ENCODE results near the gene ABCA7. TPM values are rescaled to one million over a fixed set of nuclear protein-coding genes. Genes with fewer than 3 reads are reported as not detected.

ABCA7 gene
- total RNA-seq, 2 experiments from 2014 or later: 9.8 to 11.2 TPM

DNA sequence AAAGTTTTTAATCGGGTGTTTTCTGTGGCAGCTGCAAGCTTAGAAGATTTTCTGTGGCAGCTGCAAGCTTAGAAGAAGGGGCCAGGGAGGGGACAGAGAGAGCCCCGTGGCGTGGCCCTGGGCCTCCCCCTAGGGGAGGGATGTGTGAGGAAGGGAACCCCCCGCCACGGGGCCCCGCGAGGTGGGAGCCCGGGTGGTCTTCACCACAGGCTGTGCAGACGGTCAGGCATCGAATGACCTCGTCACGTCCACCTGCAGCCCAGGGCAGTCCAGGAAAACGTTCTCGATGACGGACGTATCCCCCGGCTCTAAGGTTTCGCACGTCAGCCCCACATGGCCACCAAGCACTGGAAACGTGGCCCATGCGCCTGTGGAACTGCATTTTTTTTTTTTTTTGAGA is 46.7 kb downstream of the ABCA7 start:
- H3K36me3 Mint-ChIP-seq: peaks cover 46% of the 10 kb centered on the region
- H3K4me1 Mint-ChIP-seq: peaks cover 43% of the 10 kb centered on the region
- H3K27ac Mint-ChIP-seq: peak overlapping the region; percentile 58
- peaks cover 4% of the 10 kb centered on the region for H3K27me3 Mint-ChIP-seq
- no peak for DNase-seq
- no peaks in the 10 kb centered on the region for H3K9me3 Mint-ChIP-seq
- H3K4me3 Mint-ChIP-seq: no peak overlapping the region

DNA sequence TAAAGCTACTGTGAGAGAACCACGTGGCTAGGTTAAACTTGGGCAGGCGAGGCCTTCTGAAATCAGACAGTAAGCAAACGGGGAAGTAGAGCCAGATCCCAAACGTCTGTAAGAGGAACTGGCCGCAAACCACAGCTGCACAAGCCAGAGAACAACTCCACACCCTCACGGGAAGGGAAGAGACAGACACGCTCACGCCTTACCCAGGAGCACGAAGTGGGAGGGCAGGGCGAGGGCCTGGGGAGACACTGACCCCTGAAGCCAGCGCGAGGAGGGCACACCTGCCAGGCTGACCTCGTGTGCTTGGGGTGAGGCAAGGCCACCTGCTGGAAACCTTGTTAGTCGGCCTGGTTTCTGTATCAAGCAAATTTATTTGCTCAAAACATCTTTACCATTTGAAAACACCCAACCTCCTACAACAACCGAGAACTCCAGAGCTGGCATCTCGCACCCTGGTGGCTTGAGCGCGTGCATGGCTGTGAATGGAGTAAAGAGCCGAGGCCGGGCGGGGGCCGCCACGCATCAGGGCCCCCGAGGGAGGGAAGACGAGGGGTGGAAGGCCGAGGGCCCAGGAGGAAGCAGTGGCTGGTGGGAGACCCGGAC is 48.0 kb downstream of the ABCA7 start:
- peaks cover 4% of the 10 kb centered on the region for H3K27me3 Mint-ChIP-seq
- H3K27ac Mint-ChIP-seq: peak overlapping the region; percentile 96
- H3K36me3 Mint-ChIP-seq: peaks cover 44% of the 10 kb centered on the region
- no peak for DNase-seq
- H3K9me3 Mint-ChIP-seq: no peaks in the 10 kb centered on the region
- H3K4me3 Mint-ChIP-seq: peak overlapping the region; percentile 54
- peaks cover 43% of the 10 kb centered on the region for H3K4me1 Mint-ChIP-seq

DNA sequence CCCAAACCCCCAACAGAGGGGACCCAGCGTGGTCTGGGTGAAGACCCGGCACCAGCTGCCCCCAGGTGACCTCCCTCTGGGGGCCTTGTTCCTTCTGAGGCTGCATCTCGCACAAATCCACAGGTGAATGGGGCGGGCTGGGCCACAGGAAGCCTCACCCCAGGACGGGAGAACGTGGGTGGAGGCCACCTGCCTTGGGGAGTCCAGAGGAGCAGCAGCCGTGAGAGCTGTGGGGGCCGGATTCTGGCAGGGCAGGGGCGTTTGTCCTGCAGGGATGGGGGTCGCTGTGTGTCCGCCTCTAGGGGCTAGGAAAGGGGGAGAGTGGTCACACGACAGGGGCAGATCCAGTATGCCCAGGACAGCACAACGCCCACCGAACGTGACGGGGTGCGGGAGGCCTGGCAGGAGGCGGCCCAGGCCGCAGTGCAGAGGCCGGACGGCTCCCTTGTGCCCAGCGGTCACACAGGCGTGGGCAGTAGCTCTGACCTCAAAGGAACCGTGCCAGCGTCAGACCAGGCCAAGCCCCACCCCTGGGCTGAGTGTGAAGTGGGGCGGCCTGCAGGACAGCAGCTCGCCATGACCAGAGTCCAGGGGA is 48.6 kb downstream of the ABCA7 start:
- no peak for DNase-seq
- peak overlapping the region; percentile 96 for H3K27ac Mint-ChIP-seq
- H3K27me3 Mint-ChIP-seq: peaks cover 4% of the 10 kb centered on the region
- H3K9me3 Mint-ChIP-seq: no peaks in the 10 kb centered on the region
- H3K4me3 Mint-ChIP-seq: peak overlapping the region; percentile 29
- peaks cover 44% of the 10 kb centered on the region for H3K4me1 Mint-ChIP-seq
- H3K36me3 Mint-ChIP-seq: peaks cover 49% of the 10 kb centered on the region

DNA sequence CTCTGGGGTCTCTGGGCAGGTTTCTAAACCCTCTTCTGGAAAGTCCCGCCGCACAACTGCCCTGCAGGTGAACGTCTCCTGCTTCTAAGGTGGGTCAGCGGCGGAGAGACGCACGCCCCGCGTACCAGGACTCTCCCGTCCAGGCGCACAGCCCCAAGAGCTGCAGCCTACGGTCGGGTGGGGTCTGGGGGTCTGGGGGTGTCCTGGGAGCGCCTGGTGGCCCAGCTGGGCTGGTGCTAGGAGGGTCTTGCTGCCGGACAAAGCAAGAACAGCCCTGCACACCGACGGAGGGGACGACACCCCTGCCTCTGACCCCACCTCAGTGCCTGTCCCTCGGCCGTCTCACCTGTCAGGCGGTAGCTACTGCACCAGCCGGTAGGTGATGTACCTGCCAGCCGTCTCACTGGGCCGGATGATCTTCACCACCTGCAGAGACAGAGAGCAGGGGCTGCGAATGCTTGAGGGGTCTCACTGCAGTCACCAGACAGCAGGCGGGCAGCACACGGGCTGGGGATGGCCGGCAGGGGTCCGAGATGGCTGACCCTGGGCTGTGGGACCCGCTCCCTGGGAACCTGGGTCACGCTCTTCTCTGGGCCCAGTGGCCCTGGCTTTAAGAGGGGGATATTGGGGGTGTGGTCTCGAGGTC is 49.3 kb downstream of the ABCA7 start:
- H3K9me3 Mint-ChIP-seq: no peaks in the 10 kb centered on the region
- peak overlapping the region; percentile 51 for H3K27ac Mint-ChIP-seq
- H3K4me1 Mint-ChIP-seq: peaks cover 44% of the 10 kb centered on the region
- H3K4me3 Mint-ChIP-seq: peak overlapping the region; percentile 4
- peaks cover 49% of the 10 kb centered on the region for H3K36me3 Mint-ChIP-seq
- H3K27me3 Mint-ChIP-seq: peaks cover 4% of the 10 kb centered on the region
- no peak for DNase-seq

DNA sequence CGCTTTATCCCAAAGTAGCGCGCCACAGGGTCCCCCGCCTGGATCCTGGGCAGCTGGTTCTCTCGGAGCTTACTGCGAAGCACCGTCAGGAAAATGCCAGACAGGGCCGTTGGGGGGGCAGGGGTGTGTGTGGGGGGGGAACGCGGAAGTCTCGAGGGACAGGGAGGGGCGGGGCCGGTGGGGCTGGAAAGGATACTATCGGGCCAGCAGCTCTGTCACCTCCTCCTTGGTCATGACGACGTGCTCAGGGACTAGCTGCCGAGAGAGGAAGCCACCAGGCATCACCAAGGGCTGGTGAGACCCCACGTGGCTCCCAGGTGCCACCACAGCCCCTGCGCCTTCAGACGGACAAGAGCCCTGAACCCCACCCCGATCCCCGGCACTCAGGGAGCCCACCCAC is 50.0 kb downstream of the ABCA7 start:
- H3K27me3 Mint-ChIP-seq: peaks cover 4% of the 10 kb centered on the region
- peaks cover 47% of the 10 kb centered on the region for H3K36me3 Mint-ChIP-seq
- H3K4me1 Mint-ChIP-seq: peaks cover 41% of the 10 kb centered on the region
- no peak overlapping the region for H3K4me3 Mint-ChIP-seq
- H3K9me3 Mint-ChIP-seq: no peaks in the 10 kb centered on the region
- DNase-seq: peak; percentile 68
- no peak overlapping the region for H3K27ac Mint-ChIP-seq

DNA sequence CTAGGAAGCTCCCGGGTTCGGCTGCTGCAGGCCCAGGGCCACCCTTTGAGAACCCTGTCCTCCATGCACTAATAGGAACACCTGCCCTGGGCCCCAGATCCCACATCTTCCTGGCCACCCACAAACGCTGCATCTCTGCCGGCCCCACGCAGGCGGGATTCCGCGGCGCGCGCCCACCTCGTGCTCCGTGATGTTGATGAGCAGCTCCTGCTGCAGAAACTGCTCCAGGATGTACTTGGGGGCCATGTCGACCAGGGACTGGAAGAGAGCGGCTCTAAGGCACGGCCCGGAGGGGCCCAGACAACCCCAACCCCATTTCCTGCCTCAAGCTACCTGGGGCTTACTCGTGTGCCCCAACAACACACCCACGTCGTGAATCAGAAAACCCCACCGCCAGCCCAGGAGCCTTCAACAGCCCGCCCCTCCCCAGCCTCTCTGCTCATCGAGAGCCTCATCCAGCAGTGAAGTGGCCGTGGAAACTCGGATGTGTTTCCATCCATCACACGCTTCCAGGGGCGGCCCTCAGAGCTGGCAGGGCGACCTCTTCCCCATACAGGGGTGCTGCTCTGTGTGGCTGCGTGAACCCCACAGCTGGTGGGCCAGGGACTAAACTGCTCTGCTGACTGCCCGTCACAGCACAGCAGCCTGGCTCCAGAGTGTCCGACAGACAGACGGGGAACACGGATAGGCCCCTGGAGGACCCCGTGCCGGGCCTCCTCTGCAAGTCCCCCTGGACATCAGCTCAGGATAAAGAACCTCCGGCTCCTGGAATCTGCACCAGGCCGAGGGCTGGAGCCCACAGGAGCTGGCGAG is 51.0 kb downstream of the ABCA7 start:
- Mint-ChIP-seq H3K9me3 (no peaks in the 10 kb centered on the region), H3K27ac (peak overlapping the region; percentile 76), H3K4me3 (peak overlapping the region; percentile 60), H3K4me1 (peaks cover 38% of the 10 kb centered on the region), H3K36me3 (peaks cover 40% of the 10 kb centered on the region), H3K27me3 (no peaks in the 10 kb centered on the region)
- peak; percentile 81 for DNase-seq

DNA sequence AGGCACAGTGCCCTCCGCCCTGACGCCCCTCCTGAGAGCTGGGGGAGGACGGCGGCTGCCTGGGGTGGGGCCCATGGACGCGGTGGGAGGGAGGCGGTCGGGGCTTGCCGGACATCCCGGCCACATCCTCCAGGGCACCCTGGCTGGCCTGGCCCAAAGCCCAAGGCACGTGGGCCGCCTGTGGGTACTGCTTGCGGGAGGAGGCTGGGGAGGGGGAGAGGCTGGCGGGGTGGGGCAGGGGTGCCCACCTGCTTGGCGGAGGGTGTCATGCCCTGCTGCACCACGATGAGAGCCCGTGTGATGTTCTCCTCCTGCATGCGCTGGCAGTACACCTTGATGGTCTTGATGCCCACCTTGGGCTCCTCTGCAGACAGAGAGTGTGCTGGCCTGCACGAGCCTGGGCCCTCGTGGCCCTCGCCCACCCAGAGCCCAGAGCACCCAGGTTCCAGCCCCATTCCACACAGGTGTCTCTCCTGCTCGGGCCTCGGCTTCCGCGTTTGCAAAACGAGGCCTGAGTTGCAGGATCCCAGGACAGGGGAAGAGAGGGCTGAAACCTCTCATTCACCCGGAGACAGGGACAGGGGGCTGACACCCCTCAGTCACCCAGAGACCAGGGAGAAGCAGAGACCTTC is 51.8 kb downstream of the ABCA7 start:
- H3K27me3 Mint-ChIP-seq: no peaks in the 10 kb centered on the region
- H3K27ac Mint-ChIP-seq: no peak overlapping the region
- no peak for DNase-seq
- H3K36me3 Mint-ChIP-seq: peaks cover 37% of the 10 kb centered on the region
- H3K4me1 Mint-ChIP-seq: peaks cover 42% of the 10 kb centered on the region
- H3K4me3 Mint-ChIP-seq: peak overlapping the region; percentile 60
- no peaks in the 10 kb centered on the region for H3K9me3 Mint-ChIP-seq

DNA sequence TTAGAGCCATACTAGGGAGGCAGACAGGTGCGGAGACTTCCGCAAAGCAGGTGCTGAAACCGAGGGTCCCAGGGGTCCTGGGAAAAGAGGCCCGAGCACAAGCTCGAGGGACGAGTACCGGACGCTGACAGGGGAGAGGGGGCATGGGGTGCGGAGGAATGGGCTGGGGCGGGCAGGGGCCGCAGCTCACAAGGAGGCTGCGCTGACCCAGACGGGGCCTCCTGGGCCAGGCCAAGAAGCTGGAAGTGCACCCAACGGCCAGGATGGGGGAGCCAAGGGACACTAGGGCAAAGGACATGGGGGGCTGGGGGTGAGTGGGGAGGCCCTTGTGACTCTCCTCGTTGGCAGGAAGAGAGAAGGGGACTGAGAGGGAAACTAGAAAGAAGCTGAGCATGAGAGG is 53.4 kb downstream of the ABCA7 start:
- Mint-ChIP-seq H3K27me3 (no peaks in the 10 kb centered on the region), H3K9me3 (no peaks in the 10 kb centered on the region), H3K36me3 (peaks cover 31% of the 10 kb centered on the region), H3K27ac (peak overlapping the region; percentile 45), H3K4me3 (peak overlapping the region; percentile 94), H3K4me1 (peaks cover 32% of the 10 kb centered on the region)
- no peak for DNase-seq

DNA sequence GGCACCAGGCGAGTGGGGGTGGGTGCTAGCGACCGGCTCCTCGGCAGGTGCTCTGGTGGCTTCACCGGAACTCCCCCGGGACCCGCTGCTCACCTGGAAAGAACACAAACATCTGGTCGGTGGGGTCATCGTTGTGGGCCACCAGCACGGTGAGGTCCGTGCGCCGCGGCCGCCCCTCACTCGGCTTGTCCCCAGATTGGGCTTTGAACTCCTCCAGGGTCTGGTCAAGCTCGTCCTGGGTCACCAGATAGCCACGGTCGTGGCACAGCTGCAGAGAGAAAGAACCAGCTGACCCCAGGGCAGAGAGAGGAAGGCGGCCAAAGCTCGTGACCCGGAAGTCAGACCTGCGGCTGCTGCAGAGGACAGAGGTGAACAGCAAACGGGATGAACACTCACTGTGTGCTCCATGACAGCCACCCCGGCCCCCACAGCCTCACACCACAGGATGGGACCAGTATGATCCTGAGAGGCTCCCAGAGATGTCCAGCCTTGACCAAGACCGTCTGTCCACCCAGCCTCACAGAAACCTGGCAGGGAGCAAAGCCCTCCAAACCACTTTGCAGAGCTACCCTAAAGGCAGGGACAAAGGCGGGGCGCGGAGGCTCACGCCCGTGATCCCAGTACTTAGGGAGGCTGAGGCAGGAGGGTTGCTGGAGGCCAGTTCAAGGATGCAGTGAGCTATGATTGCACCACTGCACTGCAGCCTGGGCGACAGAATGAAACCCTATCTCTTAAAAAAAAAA is 54.1 kb downstream of the ABCA7 start:
- Mint-ChIP-seq H3K27ac (peak overlapping the region; percentile 83), H3K9me3 (no peaks in the 10 kb centered on the region), H3K27me3 (no peaks in the 10 kb centered on the region), H3K4me1 (peaks cover 32% of the 10 kb centered on the region), H3K4me3 (peak overlapping the region; percentile 94), H3K36me3 (peaks cover 27% of the 10 kb centered on the region)
- no peak for DNase-seq

DNA sequence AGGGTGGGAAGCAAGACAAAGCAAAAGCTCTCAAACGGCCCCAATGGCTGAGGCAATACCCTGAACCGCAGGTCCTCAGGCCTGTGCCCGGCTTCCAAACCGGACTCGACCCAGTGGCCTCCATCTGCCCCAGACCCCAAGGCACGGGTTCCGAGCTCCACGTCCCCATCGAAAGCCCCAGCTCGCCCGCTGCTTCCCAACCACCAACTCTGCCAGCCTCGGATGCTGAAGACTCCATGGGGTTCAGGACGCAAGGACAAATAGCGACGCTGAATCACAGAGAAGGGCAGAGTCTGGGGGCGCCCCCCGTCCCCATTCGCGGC is 54.7 kb downstream of the ABCA7 start:
- Mint-ChIP-seq H3K36me3 (peaks cover 23% of the 10 kb centered on the region), H3K4me3 (peak overlapping the region; percentile 94), H3K4me1 (peaks cover 34% of the 10 kb centered on the region), H3K9me3 (no peaks in the 10 kb centered on the region), H3K27me3 (no peaks in the 10 kb centered on the region), H3K27ac (peak overlapping the region; percentile 83)
- no peak for DNase-seq

DNA sequence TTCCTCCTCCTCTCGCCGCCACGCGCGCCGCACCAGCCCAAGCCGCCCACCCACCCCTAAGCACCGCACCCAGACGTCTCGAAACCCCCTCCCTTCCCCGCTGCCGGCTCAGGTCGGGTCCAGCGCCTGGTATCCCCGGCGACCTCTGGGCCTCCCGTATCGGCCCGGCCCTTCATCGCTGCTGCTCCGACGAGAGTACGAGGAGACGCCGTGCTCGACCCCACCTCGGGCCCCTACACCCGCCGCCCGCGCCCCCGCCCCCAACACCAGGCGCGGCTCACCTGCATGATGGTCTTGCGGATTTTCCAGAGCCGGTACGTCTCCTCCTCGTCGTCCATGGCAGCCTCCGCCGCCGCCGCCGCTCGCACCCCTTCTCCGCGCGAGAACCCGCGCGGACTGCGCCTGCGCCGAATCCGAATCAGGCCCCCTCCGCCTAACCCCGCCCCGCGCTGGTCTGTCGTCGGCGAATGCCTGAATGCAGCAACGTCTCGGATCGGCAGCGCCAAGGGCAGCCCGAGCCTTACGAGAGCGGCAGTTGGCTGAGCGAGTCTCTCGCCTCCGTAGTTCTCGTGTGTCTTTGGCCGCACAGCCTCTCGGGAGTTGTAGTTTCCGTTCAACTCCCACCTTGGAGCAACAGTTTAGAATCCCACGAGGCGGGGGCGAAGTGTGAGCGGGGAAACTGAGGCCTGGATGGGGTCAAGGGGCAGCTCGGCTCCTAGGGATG is 55.2 kb downstream of the ABCA7 start, which contains the start of gene POLR2E:
Gene POLR2E (minus strand): TSS at position 398 of the 724 bp plus-strand sequence. CDS start 60 bp downstream, at position 338.
- no peaks in the 10 kb centered on the region for H3K27me3 Mint-ChIP-seq
- peaks cover 39% of the 10 kb centered on the region for H3K4me1 Mint-ChIP-seq

DNA sequence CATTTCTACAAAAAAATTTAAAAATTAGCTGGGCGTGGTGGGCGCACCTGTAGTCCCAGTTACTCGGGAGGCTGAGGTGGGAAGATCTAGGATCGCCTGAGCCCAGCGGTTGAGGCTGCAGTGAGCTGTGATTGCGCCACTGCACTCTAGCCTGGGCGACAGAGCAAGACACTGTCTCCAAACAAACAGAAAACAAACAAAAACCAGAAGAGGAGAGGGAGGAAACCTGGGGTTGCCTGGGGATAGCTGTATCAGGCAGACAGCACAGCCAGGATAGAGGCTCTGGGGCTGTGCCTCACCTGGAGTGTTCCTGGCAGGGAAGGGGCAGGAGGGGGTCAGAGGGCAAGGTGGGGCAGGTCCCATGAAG is 57.9 kb downstream of the ABCA7 start:
- no peak overlapping the region for H3K4me3 Mint-ChIP-seq
- H3K9me3 Mint-ChIP-seq: peaks cover 2% of the 10 kb centered on the region
- peak overlapping the region; percentile 56 for H3K27ac Mint-ChIP-seq
- H3K4me1 Mint-ChIP-seq: peaks cover 51% of the 10 kb centered on the region
- H3K27me3 Mint-ChIP-seq: no peaks in the 10 kb centered on the region
- DNase-seq: no peak
- peaks cover 19% of the 10 kb centered on the region for H3K36me3 Mint-ChIP-seq

More for the DNA sequence above, 55.2 kb downstream of the ABCA7 start, which contains the start of gene POLR2E:
- H3K9me3 Mint-ChIP-seq: peaks cover 2% of the 10 kb centered on the region
- H3K27ac Mint-ChIP-seq: peak within 1 kb of the TSS; percentile 83
- peak within 1 kb of the TSS; percentile 94 for H3K4me3 Mint-ChIP-seq
- peak; percentile 97 for DNase-seq
- H3K36me3 Mint-ChIP-seq: peaks cover 25% of the 10 kb centered on the region

DNA sequence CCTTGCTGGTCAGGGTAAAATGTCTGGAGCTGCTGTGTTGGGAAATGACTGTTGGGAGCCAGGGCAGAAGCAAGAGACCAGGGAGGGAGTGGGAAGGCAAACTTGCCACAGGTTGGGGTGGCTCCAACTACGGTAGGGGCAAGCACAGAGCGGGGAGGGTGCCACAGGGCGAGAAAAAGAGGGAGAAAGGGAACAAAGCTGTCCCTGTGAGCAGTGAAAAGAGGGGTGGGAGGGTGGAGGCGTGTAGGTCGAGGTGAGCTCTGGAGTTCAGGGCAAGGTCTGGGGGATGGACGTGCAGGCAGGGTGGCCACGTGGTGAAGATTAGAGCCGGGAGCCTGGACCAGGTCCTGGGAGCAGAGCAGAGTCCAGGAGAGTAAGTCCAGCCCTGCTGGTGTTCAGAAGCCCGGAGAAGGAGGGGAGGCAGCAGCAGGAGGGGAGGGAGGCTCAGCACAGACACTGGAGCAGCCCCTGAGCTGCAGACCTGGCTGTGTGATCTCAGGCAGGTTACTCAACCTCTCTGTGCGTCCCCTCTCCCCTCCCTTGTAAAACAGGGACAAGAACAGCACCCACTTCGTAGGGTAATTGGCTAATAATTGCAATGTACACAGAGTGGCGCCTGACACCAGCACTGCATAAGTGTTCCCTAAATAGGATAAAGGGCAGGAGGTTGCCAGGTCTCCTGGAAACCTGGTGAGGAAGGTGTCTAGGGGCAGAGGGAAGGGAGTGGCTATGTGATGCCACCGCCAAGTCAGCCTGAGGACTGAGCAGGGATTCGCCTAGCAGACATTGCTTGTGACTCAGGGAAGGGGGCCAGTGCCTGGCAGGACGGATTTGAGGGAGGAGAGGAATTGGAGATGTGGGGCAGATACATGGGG is 58.5 kb downstream of the ABCA7 start:
- peak overlapping the region; percentile 80 for H3K27ac Mint-ChIP-seq
- peaks cover 55% of the 10 kb centered on the region for H3K4me1 Mint-ChIP-seq
- H3K36me3 Mint-ChIP-seq: peaks cover 12% of the 10 kb centered on the region
- H3K9me3 Mint-ChIP-seq: peaks cover 2% of the 10 kb centered on the region
- no peak for DNase-seq
- no peak overlapping the region for H3K4me3 Mint-ChIP-seq
- H3K27me3 Mint-ChIP-seq: no peaks in the 10 kb centered on the region

Data from activated naive CD8-positive, alpha-beta T cell treated with anti-CD3 and anti-CD28 coated beads for 36 hours (primary cell).